ENCODE data around the gene RPIA. TPM values are rescaled to one million over a fixed set of nuclear protein-coding genes. Genes with fewer than 3 reads are reported as not detected.
A peak's percentile ranks its signal among the peaks of the same experiment; 100 is the strongest.

RPIA gene
- total RNA-seq, 2 experiments from 2014 or later = 36.9 to 37.5 TPM

DNA sequence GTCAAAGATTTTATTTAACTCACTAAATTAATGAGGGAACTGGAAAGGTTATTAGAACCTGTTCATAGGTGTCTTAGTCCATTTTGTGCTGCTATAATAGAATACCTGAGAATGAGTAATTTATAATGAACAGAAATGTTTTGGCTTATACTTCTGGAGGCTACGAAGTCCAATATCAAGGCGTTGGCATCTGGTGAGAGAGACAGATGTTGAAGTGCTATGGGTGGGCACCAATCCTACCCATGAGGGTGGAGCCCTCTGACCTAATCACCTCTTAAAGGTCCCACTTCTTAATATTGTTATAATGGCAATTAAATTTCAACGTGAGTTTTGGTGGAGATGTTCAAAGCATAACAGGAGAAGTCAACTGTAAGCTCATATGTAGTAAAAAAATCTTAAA lies 5.1 kb downstream of the RPIA start:
- no peak overlapping the region for H3K4me3 Mint-ChIP-seq
- no peak for DNase-seq
- no peak for ATAC-seq (ENCODE audit: low read depth)
- no peak overlapping the region for H3K27ac Mint-ChIP-seq
- H3K27me3 Mint-ChIP-seq = no peaks in the 10 kb centered on the region
- POLR2A ChIA-PET = interaction anchor here (1.1 kb wide), 1 partner anchor 58 kb away, joined by 3 read pairs; no protein-coding TSS in a partner anchor
- H3K9me3 Mint-ChIP-seq = no peaks in the 10 kb centered on the region
- peaks cover 18% of the 10 kb centered on the region for H3K36me3 Mint-ChIP-seq
- peaks cover 32% of the 10 kb centered on the region for H3K4me1 Mint-ChIP-seq

- ATAC-seq (ENCODE audit: low read depth) = peak; percentile 59
- DNase-seq = no peak
- peak overlapping the region; percentile 87 for H3K27ac Mint-ChIP-seq
- peaks cover 25% of the 10 kb centered on the region for H3K36me3 Mint-ChIP-seq
- no peaks in the 10 kb centered on the region for H3K27me3 Mint-ChIP-seq
- POLR2A ChIA-PET = interaction anchor here (1.1 kb wide), 1 partner anchor 57 kb away, joined by 3 read pairs; no protein-coding TSS in a partner anchor
- peak overlapping the region; percentile 68 for H3K4me3 Mint-ChIP-seq
- H3K4me1 Mint-ChIP-seq = peaks cover 27% of the 10 kb centered on the region
- peaks cover 2% of the 10 kb centered on the region for H3K9me3 Mint-ChIP-seq
Observed at GRCh38 chr2:88697370-88698026, 6.0 kb downstream of the RPIA start.

GRCh38 chr2:88698027-88698413 lies 6.5 kb downstream of the RPIA start:
- Mint-ChIP-seq H3K36me3 (peaks cover 30% of the 10 kb centered on the region), H3K27ac (no peak overlapping the region), H3K27me3 (no peaks in the 10 kb centered on the region), H3K4me1 (peaks cover 22% of the 10 kb centered on the region), H3K9me3 (peaks cover 2% of the 10 kb centered on the region), H3K4me3 (no peak overlapping the region)
- POLR2A ChIA-PET = no interaction called here
- DNase-seq (no peak), ATAC-seq (ENCODE audit: low read depth) (no peak)

DNA sequence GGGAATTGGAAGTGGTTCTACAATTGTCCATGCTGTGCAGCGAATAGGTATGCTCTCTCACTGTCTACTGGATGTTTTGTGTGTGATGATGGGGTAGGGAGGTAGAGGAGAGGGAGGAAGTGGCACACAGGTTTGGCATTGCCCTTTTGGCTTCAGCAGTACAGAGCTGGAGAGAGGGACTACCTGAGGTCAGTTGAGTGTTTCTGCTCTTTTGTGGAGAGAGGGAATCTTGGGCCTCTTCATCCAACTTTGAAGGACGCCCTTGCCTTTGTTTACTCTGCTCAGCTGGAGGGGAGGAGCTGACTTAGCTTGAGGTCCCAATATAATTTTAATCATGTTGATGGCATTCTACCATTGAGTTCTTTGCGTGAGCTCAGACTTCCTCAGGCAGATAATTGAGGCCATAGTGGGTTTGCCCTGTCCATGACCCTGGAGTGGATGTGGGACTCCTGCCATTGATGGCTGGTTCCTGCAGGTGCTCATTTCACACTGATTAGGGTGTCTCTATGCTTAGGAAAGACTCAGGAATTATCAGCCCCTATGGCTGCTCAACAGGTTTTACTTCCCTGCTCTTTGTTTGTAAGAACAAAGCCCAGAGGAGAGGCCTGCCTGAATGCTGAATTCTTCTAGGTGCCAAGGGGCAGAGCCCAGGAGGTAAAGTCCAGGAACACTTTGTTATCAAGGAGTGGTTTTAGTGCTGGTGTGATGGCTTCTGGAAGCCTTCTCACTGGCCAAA lies 7.2 kb downstream of the RPIA start:
- peaks cover 17% of the 10 kb centered on the region for H3K4me1 Mint-ChIP-seq
- ATAC-seq (ENCODE audit: low read depth) (no peak), DNase-seq (no peak)
- POLR2A ChIA-PET = no interaction called here
- peaks cover 35% of the 10 kb centered on the region for H3K36me3 Mint-ChIP-seq
- no peaks in the 10 kb centered on the region for H3K27me3 Mint-ChIP-seq
- no peak overlapping the region for H3K27ac Mint-ChIP-seq
- H3K9me3 Mint-ChIP-seq = peaks cover 2% of the 10 kb centered on the region
- H3K4me3 Mint-ChIP-seq = no peak overlapping the region

GRCh38 chr2:88707003-88707402 lies 15.5 kb downstream of the RPIA start:
- H3K9me3 Mint-ChIP-seq = peaks cover 24% of the 10 kb centered on the region
- ATAC-seq (ENCODE audit: low read depth) (no peak), DNase-seq (no peak)
- no peaks in the 10 kb centered on the region for H3K4me1 Mint-ChIP-seq
- H3K27me3 Mint-ChIP-seq = no peaks in the 10 kb centered on the region
- H3K36me3 Mint-ChIP-seq = peaks cover 47% of the 10 kb centered on the region
- H3K27ac Mint-ChIP-seq = no peak overlapping the region
- POLR2A ChIA-PET = no interaction called here
- no peak overlapping the region for H3K4me3 Mint-ChIP-seq

DNA sequence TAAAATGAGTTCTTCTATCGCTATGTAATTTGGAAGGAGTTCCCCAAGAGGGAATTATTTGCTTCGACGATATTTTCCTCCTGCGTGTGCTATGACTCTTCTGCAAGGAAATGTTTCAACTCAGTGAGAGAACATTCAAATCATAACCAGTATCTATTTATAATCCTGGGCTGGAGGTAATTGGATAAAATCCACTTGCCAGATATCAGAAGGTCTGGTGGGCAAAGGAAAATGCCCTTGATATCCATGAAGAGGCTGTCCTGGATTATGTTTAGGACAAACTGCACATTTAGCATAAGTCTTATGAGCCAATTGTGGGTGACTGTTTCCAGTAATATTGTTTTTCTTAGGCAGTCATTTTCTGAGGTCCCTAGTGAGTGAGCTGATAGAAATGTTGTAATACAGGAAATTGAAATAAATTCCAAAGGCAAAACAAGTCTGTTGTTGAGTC lies 17.7 kb downstream of the RPIA start:
- Mint-ChIP-seq H3K36me3 (peaks cover 39% of the 10 kb centered on the region), H3K27me3 (no peaks in the 10 kb centered on the region), H3K9me3 (peaks cover 16% of the 10 kb centered on the region), H3K4me3 (no peak overlapping the region), H3K4me1 (no peaks in the 10 kb centered on the region), H3K27ac (no peak overlapping the region)
- ATAC-seq (ENCODE audit: low read depth) (no peak), DNase-seq (no peak)
- POLR2A ChIA-PET = no interaction called here

GRCh38 chr2:88711289-88711688 lies 19.8 kb downstream of the RPIA start:
- Mint-ChIP-seq H3K4me1 (no peaks in the 10 kb centered on the region), H3K27me3 (no peaks in the 10 kb centered on the region), H3K27ac (no peak overlapping the region), H3K9me3 (peaks cover 5% of the 10 kb centered on the region), H3K36me3 (peaks cover 32% of the 10 kb centered on the region), H3K4me3 (no peak overlapping the region)
- ATAC-seq (ENCODE audit: low read depth) (no peak), DNase-seq (no peak)
- POLR2A ChIA-PET = no interaction called here

DNA sequence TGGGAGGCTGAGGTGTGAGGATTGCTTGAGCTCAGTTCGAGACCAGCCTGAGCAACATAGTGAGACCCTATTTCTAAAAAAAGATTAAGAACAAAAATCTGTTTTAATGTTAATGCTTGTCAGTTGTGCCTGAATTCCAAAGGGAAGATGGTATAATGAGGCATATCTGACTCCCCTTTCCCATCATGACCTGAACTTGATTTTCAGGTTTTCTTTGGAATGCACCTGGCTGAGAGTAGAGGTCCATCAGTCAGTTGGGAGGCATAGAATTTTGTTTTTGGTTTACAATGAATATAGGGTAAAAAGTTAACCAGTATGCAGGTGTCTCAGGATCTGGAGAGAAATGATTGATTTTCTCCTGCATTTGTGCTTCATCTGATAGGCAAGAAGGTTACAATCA lies 20.4 kb downstream of the RPIA start:
- POLR2A ChIA-PET = no interaction called here
- H3K4me1 Mint-ChIP-seq = no peaks in the 10 kb centered on the region
- H3K9me3 Mint-ChIP-seq = peaks cover 4% of the 10 kb centered on the region
- H3K27ac Mint-ChIP-seq = no peak overlapping the region
- no peak for ATAC-seq (ENCODE audit: low read depth)
- peaks cover 34% of the 10 kb centered on the region for H3K36me3 Mint-ChIP-seq
- H3K4me3 Mint-ChIP-seq = no peak overlapping the region
- no peak for DNase-seq
- H3K27me3 Mint-ChIP-seq = no peaks in the 10 kb centered on the region

GRCh38 chr2:88713408-88713807 lies 21.9 kb downstream of the RPIA start:
- Mint-ChIP-seq H3K9me3 (peaks cover 7% of the 10 kb centered on the region), H3K36me3 (peaks cover 38% of the 10 kb centered on the region), H3K27me3 (no peaks in the 10 kb centered on the region), H3K4me3 (no peak overlapping the region), H3K27ac (no peak overlapping the region), H3K4me1 (no peaks in the 10 kb centered on the region)
- no peak for ATAC-seq (ENCODE audit: low read depth)
- no peak for DNase-seq
- POLR2A ChIA-PET = interaction anchor here (0.6 kb wide), 1 partner anchor 39 kb away, joined by 3 read pairs; no protein-coding TSS in a partner anchor

- POLR2A ChIA-PET = no interaction called here
- Mint-ChIP-seq H3K36me3 (peaks cover 41% of the 10 kb centered on the region), H3K4me3 (no peak overlapping the region), H3K27me3 (no peaks in the 10 kb centered on the region), H3K4me1 (no peaks in the 10 kb centered on the region), H3K9me3 (peaks cover 10% of the 10 kb centered on the region), H3K27ac (no peak overlapping the region)
- DNase-seq (no peak), ATAC-seq (ENCODE audit: low read depth) (no peak)
Observed at GRCh38 chr2:88714667-88715066, 23.2 kb downstream of the RPIA start.

- POLR2A ChIA-PET = no interaction called here
- DNase-seq (no peak), ATAC-seq (ENCODE audit: low read depth) (no peak)
- H3K4me3 Mint-ChIP-seq = no peak overlapping the region
- H3K4me1 Mint-ChIP-seq = no peaks in the 10 kb centered on the region
- peaks cover 9% of the 10 kb centered on the region for H3K9me3 Mint-ChIP-seq
- peaks cover 38% of the 10 kb centered on the region for H3K36me3 Mint-ChIP-seq
- no peak overlapping the region for H3K27ac Mint-ChIP-seq
- H3K27me3 Mint-ChIP-seq = no peaks in the 10 kb centered on the region
Observed at GRCh38 chr2:88720399-88720798, 28.9 kb downstream of the RPIA start.

GRCh38 chr2:88721268-88721667 lies 29.8 kb downstream of the RPIA start:
- POLR2A ChIA-PET = no interaction called here
- ATAC-seq (ENCODE audit: low read depth) = no peak
- Mint-ChIP-seq H3K27ac (no peak overlapping the region), H3K4me1 (no peaks in the 10 kb centered on the region), H3K4me3 (no peak overlapping the region), H3K27me3 (no peaks in the 10 kb centered on the region), H3K9me3 (peaks cover 6% of the 10 kb centered on the region), H3K36me3 (peaks cover 34% of the 10 kb centered on the region)
- no peak for DNase-seq

DNA sequence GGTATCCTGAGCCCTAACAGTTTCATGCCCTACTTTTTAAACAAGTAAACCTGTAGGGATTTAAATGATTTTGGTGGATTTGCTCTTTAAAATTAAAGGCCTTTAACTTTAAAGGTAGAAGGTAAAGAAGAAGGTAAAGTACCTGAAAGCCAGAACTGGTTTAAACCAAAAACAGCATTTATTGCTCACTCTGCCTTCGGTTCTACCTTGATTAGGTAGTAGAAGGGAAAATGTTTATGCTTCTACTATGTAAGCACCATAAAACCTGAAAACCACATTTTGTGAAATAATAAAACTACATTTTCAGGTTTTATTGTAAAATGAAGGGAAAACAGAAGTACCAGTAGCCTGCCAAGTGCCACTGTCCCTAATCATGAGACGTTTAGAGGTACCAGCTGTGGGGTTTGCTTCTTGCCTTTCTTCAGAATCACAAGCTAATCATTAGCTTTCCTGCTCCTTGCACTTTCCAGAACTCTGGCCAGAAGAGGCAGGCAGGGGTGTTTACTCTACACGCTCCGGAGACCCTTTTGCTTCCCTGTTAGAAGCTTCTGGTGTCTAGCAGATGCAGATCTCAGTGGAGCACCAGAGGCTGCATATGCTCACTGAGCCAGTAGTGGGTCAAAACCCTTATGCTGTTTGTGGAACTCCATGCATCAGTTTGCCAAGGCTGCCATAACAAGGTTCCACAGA lies 33.3 kb downstream of the RPIA start:
- Mint-ChIP-seq H3K27me3 (no peaks in the 10 kb centered on the region), H3K4me1 (peaks cover 6% of the 10 kb centered on the region), H3K4me3 (no peak overlapping the region), H3K36me3 (peaks cover 17% of the 10 kb centered on the region), H3K27ac (no peak overlapping the region), H3K9me3 (no peaks in the 10 kb centered on the region)
- POLR2A ChIA-PET = no interaction called here
- ATAC-seq (ENCODE audit: low read depth) (no peak), DNase-seq (no peak)
